ENCODE data around the gene AP2B1. TPM values are rescaled to one million over a fixed set of nuclear protein-coding genes. Genes with fewer than 3 reads are reported as not detected.

AP2B1 gene
- total RNA-seq, 1 experiment from 2014 or later = 195 TPM

DNA sequence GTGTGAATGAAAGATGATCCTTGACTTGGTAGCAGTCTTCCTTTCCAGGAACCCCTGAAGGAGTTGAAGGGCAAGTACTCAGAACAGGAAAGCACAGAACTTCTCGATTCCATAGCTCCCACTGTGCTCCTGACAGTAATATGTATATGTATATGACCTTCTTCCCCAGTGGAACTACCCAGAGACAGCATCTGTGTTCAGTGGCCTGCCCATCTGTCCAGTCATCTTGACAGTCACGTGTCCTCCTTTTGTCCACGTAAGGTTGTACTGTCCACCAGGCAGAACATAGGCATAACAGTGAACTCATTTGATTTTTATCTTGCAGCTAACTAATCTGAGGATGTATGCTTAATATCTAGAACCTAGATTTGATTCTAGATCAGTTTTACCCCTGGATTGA, 106.5 kb downstream of the AP2B1 start (continued):
- TF ChIP-seq, protein P1, sequence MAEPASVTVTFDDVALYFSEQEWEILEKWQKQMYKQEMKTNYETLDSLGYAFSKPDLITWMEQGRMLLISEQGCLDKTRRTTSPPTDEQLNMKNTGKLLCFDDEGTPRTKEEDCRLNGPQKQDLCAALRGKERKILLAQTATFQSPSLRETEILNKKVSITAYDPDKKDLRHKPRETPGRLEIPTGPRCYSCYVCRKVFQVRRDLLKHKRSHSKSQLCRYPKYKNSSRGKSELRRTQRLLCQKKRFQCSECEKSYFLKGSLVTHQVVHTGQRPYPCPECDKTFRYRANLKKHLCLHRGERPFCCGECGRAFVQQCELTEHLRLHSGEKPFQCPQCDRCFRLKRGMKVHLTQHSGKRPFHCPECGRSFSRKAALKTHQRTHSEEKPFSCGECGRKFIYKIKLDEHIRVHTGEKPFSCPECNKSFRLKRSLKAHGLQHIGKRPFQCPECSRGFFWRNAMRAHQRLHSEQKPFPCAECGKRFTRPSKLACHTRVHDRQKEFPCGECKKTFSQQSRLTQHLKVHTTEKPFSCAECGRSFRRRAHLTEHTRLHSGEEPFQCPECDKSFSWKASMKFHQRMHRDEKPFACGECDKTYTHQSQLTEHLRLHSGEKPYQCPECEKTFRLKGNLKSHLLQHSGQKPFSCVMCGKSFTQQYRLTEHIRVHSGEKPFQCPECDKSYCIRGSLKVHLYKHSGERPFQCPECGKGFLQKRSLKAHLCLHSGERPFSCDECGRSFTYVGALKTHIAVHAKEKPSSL (CRISPR knock-in tag; conservative IDR thresholded peaks at IDR 0.05) = no peak
- TF ChIP-seq MYBL2 (CRISPR knock-in tag; IDR thresholded peaks at IDR 0.05) = no peak

DNA sequence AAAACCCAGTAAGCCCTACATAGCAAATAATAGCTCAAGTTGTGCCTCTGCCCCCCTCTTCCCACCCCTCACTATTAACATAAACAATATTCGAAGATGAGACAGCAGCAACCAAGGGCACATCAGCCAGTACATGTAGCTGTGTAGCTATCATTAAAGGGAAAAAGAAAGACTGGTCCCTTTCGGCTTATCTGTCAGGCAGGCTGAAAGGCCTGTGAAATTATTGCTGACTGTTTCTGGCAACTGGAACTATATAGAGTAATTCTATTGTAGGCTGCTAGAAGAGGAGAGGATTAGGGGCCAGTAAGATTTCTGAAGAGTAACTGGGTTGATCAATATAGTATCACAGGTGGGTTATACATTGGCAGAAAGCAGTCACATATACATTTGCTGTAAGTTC, 107.8 kb downstream of the AP2B1 start:
- H3K9me3 Mint-ChIP-seq = no peaks in the 10 kb centered on the region
- ChIA-PET CTCF (no interaction called here), POLR2A (interaction anchor here (1.5 kb wide), 1 partner anchor 9 kb away, joined by 4 read pairs; no protein-coding TSS in a partner anchor)
- peaks cover 24% of the 10 kb centered on the region for H3K4me1 Mint-ChIP-seq
- no peak for DNase-seq (ENCODE audit: low spot score)
- no peak overlapping the region for H3K4me3 Mint-ChIP-seq
- H3K36me3 Mint-ChIP-seq = peaks cover 10% of the 10 kb centered on the region
- H3K27ac Mint-ChIP-seq = peak overlapping the region; percentile 45; the same call in 1 of the 2 replicates
- TF ChIP-seq, protein P2, sequence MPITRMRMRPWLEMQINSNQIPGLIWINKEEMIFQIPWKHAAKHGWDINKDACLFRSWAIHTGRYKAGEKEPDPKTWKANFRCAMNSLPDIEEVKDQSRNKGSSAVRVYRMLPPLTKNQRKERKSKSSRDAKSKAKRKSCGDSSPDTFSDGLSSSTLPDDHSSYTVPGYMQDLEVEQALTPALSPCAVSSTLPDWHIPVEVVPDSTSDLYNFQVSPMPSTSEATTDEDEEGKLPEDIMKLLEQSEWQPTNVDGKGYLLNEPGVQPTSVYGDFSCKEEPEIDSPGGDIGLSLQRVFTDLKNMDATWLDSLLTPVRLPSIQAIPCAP (CRISPR knock-in tag; IDR thresholded peaks at IDR 0.05) = no peak
- TF ChIP-seq, protein P3, sequence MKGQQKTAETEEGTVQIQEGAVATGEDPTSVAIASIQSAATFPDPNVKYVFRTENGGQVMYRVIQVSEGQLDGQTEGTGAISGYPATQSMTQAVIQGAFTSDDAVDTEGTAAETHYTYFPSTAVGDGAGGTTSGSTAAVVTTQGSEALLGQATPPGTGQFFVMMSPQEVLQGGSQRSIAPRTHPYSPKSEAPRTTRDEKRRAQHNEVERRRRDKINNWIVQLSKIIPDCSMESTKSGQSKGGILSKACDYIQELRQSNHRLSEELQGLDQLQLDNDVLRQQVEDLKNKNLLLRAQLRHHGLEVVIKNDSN (CRISPR knock-in tag; IDR thresholded peaks at IDR 0.05) = no peak
- TF ChIP-seq ZNF671 (CRISPR knock-in tag; IDR thresholded peaks at IDR 0.05) (no peak), ERG (CRISPR knock-in tag; IDR thresholded peaks at IDR 0.05) (no peak), ZNF263 (CRISPR knock-in tag; IDR thresholded peaks at IDR 0.05; ENCODE audit: low read depth) (no peak), SMAD4 (CRISPR knock-in tag; IDR thresholded peaks at IDR 0.05) (no peak), E2F1 (CRISPR knock-in tag; IDR thresholded peaks at IDR 0.05) (no peak), SOX15 (CRISPR knock-in tag; IDR thresholded peaks at IDR 0.05) (no peak), NFYB (CRISPR knock-in tag; conservative IDR thresholded peaks at IDR 0.05; ENCODE audit: low read depth) (no peak), EMX1 (CRISPR knock-in tag; IDR thresholded peaks at IDR 0.05) (no peak), CREM (CRISPR knock-in tag; IDR thresholded peaks at IDR 0.05) (no peak), NR1H2 (CRISPR knock-in tag; IDR thresholded peaks at IDR 0.05) (no peak)
- TF ChIP-seq, protein P4, sequence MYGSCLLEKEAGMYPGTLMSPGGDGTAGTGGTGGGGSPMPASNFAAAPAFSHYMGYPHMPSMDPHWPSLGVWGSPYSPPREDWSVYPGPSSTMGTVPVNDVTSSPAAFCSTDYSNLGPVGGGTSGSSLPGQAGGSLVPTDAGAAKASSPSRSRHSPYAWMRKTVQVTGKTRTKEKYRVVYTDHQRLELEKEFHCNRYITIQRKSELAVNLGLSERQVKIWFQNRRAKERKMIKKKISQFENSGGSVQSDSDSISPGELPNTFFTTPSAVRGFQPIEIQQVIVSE (CRISPR knock-in tag; IDR thresholded peaks at IDR 0.05; ENCODE audit: borderline replicate concordance) = no peak
- TF ChIP-seq, protein P1 (CRISPR knock-in tag; conservative IDR thresholded peaks at IDR 0.05) = no peak
- TF ChIP-seq, protein P5, sequence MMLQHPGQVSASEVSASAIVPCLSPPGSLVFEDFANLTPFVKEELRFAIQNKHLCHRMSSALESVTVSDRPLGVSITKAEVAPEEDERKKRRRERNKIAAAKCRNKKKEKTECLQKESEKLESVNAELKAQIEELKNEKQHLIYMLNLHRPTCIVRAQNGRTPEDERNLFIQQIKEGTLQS (CRISPR knock-in tag; conservative IDR thresholded peaks at IDR 0.05) = no peak
- no peaks in the 10 kb centered on the region for H3K27me3 Mint-ChIP-seq (ENCODE audit: low read depth)
- no peak for ATAC-seq
